Measurements from ENCODE around the gene SDHB. TPM values are rescaled to one million over a fixed set of nuclear protein-coding genes. Genes with fewer than 3 reads are reported as not detected.
A peak's percentile ranks its signal among the peaks of the same experiment; 100 is the strongest.

The SDHB gene
- total and polyA plus RNA-seq, 9 of the 15 experiments (the other 6 are each of a cell fraction or from before 2014, with no cell fraction given) = 207 to 554 (median 365) TPM

DNA sequence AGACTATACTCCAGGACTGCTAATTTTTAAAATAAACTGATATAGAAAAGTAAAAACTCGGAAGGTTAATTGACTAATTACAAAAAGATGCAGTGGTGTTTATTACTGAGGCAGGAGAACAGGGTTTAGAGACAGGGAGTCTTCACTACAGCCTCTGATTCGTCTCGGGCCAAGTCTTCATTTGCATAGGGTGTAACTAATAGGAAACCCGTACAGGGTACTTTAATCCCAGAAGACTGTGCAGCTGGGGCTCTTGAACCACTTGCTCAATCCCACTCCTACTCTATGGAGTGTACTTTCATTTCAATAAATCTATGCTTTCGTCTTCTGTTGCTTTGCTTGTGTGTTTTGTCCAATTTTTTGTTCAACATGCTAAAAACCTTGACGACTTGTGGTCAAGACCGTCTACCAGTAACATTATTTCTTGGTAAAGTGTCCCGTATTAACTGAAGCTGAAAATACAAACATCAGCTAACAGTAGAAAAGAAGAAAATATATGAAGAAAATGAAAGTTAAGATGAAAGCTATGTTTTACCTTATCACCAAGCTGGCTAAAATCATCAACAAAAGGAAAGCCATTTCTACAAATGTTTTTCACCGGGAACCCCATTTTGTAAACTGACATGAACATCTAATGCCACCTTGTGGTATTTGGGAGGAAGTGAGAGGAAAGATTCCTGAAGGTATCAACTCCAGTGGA, 8.0 kb downstream of the SDHB start (continued):
- TF ChIP-seq EP400 (IDR thresholded peaks at IDR 0.05) (no peak), LEF1 (IDR thresholded peaks at IDR 0.05) (no peak), ZFPM2 (CRISPR knock-in tag; IDR thresholded peaks at IDR 0.05) (no peak), FOXA1 (IDR thresholded peaks at IDR 0.05; ENCODE audit: borderline replicate concordance) (no peak), FOXM1 (IDR thresholded peaks at IDR 0.05; ENCODE audit: low read depth) (no peak), FOXM1 (CRISPR knock-in tag; IDR thresholded peaks at IDR 0.05; ENCODE audit: low read depth) (no peak), SMC3 (conservative IDR thresholded peaks at IDR 0.05; ENCODE audit: insufficient read depth, low read depth, low read length) (peak; percentile 69), ZNF212 (CRISPR knock-in tag; IDR thresholded peaks at IDR 0.05) (no peak), ZNF239 (CRISPR knock-in tag; IDR thresholded peaks at IDR 0.05) (no peak), TCFL5 (CRISPR knock-in tag; conservative IDR thresholded peaks at IDR 0.05) (no peak), ZNF347 (CRISPR knock-in tag; IDR thresholded peaks at IDR 0.05; ENCODE audit: low read depth) (no peak), HOXB6 (CRISPR knock-in tag; IDR thresholded peaks at IDR 0.05; ENCODE audit: borderline replicate concordance) (no peak), RNF2 (IDR thresholded peaks at IDR 0.05) (no peak), ELF4 (CRISPR knock-in tag; IDR thresholded peaks at IDR 0.05) (no peak), ZNF583 (CRISPR knock-in tag; IDR thresholded peaks at IDR 0.05) (no peak), ZNF75A (CRISPR knock-in tag; IDR thresholded peaks at IDR 0.05) (no peak)
- TF ChIP-seq, protein P1, sequence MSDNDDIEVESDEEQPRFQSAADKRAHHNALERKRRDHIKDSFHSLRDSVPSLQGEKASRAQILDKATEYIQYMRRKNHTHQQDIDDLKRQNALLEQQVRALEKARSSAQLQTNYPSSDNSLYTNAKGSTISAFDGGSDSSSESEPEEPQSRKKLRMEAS (CRISPR knock-in tag; IDR thresholded peaks at IDR 0.05) = no peak
- TF ChIP-seq, protein P2, sequence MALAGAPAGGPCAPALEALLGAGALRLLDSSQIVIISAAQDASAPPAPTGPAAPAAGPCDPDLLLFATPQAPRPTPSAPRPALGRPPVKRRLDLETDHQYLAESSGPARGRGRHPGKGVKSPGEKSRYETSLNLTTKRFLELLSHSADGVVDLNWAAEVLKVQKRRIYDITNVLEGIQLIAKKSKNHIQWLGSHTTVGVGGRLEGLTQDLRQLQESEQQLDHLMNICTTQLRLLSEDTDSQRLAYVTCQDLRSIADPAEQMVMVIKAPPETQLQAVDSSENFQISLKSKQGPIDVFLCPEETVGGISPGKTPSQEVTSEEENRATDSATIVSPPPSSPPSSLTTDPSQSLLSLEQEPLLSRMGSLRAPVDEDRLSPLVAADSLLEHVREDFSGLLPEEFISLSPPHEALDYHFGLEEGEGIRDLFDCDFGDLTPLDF (CRISPR knock-in tag; IDR thresholded peaks at IDR 0.05) = no peak
- TF ChIP-seq, protein P3, sequence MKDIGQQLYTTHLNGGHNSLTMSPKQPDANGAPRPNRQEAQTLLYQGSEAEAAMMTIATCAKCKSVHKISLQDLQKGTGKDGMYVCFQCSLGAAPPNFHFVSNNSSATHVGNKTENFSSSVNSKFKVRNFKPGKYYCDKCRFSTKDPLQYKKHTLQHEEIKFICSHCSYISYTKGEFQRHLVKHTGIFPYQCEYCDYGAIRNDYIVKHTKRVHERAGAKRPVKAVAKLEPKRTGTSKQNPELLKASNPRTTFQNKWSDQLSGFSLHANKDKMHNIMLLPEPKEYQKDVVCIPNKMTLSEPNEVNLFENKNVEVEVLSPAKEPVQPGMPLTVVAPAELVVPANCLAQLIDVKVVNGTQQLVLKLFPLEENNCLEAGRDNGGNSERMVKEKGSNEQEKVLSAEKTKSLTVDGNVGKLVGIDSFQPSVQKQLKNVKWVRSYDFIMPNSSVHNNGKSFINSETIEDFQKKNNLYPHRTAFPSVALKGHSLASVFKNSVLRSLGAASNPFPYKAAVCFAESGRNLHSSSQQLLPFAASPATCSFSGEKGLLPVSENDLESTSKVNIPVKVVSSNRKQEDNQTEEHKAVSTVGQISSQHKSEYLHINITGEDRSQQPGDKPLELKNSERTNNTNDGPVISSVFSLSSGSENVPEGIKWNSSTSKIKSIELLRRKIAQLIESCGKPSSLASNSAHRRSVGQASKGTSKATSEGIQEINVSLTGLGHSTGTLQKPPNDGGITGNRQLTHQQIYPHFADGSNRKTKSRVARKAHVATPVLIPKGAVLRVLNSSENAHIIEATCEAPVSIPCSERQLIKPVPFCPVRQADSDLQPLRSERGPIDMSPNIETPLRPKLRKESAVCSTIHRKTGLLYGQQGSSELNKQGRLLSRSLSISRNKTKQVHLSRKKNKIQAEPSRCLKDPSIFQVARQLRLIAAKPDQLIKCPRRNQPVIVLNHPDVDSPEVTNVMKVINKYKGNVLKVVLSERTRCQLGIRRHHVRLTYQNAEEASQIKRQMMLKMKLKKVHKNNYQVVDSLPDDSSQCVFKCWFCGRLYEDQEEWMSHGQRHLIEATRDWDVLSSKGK (CRISPR knock-in tag; IDR thresholded peaks at IDR 0.05) = no peak
- TF ChIP-seq, protein P4, sequence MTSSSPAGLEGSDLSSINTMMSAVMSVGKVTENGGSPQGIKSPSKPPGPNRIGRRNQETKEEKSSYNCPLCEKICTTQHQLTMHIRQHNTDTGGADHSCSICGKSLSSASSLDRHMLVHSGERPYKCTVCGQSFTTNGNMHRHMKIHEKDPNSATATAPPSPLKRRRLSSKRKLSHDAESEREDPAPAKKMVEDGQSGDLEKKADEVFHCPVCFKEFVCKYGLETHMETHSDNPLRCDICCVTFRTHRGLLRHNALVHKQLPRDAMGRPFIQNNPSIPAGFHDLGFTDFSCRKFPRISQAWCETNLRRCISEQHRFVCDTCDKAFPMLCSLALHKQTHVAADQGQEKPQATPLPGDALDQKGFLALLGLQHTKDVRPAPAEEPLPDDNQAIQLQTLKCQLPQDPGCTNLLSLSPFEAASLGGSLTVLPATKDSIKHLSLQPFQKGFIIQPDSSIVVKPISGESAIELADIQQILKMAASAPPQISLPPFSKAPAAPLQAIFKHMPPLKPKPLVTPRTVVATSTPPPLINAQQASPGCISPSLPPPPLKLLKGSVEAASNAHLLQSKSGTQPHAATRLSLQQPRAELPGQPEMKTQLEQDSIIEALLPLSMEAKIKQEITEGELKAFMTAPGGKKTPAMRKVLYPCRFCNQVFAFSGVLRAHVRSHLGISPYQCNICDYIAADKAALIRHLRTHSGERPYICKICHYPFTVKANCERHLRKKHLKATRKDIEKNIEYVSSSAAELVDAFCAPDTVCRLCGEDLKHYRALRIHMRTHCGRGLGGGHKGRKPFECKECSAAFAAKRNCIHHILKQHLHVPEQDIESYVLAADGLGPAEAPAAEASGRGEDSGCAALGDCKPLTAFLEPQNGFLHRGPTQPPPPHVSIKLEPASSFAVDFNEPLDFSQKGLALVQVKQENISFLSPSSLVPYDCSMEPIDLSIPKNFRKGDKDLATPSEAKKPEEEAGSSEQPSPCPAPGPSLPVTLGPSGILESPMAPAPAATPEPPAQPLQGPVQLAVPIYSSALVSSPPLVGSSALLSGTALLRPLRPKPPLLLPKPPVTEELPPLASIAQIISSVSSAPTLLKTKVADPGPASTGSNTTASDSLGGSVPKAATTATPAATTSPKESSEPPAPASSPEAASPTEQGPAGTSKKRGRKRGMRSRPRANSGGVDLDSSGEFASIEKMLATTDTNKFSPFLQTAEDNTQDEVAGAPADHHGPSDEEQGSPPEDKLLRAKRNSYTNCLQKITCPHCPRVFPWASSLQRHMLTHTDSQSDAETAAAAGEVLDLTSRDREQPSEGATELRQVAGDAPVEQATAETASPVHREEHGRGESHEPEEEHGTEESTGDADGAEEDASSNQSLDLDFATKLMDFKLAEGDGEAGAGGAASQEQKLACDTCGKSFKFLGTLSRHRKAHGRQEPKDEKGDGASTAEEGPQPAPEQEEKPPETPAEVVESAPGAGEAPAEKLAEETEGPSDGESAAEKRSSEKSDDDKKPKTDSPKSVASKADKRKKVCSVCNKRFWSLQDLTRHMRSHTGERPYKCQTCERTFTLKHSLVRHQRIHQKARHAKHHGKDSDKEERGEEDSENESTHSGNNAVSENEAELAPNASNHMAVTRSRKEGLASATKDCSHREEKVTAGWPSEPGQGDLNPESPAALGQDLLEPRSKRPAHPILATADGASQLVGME (CRISPR knock-in tag; IDR thresholded peaks at IDR 0.05) = no peak
